H1 (cell line): ENCODE measurements around the gene LRRC49. TPM values are rescaled to one million over a fixed set of nuclear protein-coding genes. Genes with fewer than 3 reads are reported as not detected.
A peak's percentile ranks its signal among the peaks of the same experiment; 100 is the strongest.

Source experiments
- CTCF ChIA-PET: fragments of 300-600 bp; sonication (Branson Sonifier 250); formaldehyde crosslinking; loops from one replicate; lab custom pipeline; 2021; ENCODE audit not compliant: partially characterized antibody; lab: Charles Lee
- POLR2A ChIA-PET: fragments of 300-600 bp; sonication (Branson Sonifier 250); formaldehyde crosslinking; loops from one replicate; lab custom pipeline; 2021; ENCODE audit warnings: inconsistent platforms; ENCODE audit not compliant: partially characterized antibody; lab: Charles Lee
- DNase-seq, 2 experiments: peaks; one replicate each; pipeline versions ENCODE4 v3.0.0 to v3.0.0-alpha.2; 2010 to 2022; ENCODE audit warnings: low spot score in 2 of 2, low read depth in 1 of 2, mixed read lengths in 1 of 2
- FAIRE-seq: peaks from 2 replicates; lab custom pipeline; 2011; peaks lifted over from hg19 to GRCh38; lab: Jason Lieb, UNC
- H2AFZ ChIP-seq: 2 replicates; pipeline ENCODE4 v1.8.1; 2012; ENCODE audit warnings: low read length, inconsistent platforms
- H2AK5ac ChIP-seq: 2 replicates; pipeline ENCODE4 v1.6.1; 2013; ENCODE audit warnings: low read depth, low read length
- H2BK120ac ChIP-seq: replicated peaks from 2 replicates; pipeline ENCODE3; 2013; ENCODE audit warnings: low read depth, low read length, inconsistent platforms
- H2BK12ac ChIP-seq: 2 replicates; pipeline ENCODE4 v1.6.1; 2013; ENCODE audit warnings: low read depth, low read length
- H2BK15ac ChIP-seq: 2 replicates; pipeline ENCODE4 v1.6.1; 2013; ENCODE audit warnings: low read length
- H2BK20ac ChIP-seq: 2 replicates; pipeline ENCODE4 v1.6.1; 2013; ENCODE audit warnings: low read length
- H2BK5ac ChIP-seq: 2 replicates; pipeline ENCODE4 v1.6.1; 2013; ENCODE audit warnings: low read depth, low read length
- H3K14ac ChIP-seq: 2 replicates; pipeline ENCODE4 v1.6.1; 2013; ENCODE audit warnings: inconsistent platforms; ENCODE audit not compliant: insufficient read length
- H3K18ac ChIP-seq: 2 replicates; pipeline ENCODE4 v1.6.1; 2013; ENCODE audit warnings: low read length; ENCODE audit errors: extremely low read depth
- H3K23ac ChIP-seq: 2 replicates; pipeline ENCODE4 v1.6.1; 2013; ENCODE audit warnings: inconsistent platforms; ENCODE audit not compliant: insufficient read length
- H3K23me2 ChIP-seq: 2 replicates; pipeline ENCODE4 v1.6.1; 2013; ENCODE audit warnings: low read depth, low read length
- H3K27ac ChIP-seq: 2 replicates; pipeline ENCODE4 v1.6.1; 2011; ENCODE audit warnings: low read depth, low read length, inconsistent platforms
- H3K27me3 ChIP-seq, 4 experiments: replicated peaks in 1 of 4; 1 replicate in 1 of 4; 2 replicates in 3 of 4; pipeline versions ENCODE4 v1.6.1 to v1.8.1; 2011 to 2013; ENCODE audit warnings: low read length in 3 of 4, mild to moderate bottlenecking in 3 of 4, inconsistent platforms in 2 of 4, mixed read lengths in 2 of 4, moderate library complexity in 1 of 4; ENCODE audit not compliant: control insufficient read depth in 3 of 4, insufficient read depth in 3 of 4; ENCODE audit errors: extremely low read depth in 1 of 4
- H3K36me3 ChIP-seq, 4 experiments: 2 replicates each; pipeline versions ENCODE4 v1.6.1 to v1.8.1; 2011 to 2013; ENCODE audit warnings: mild to moderate bottlenecking in 4 of 4, low read length in 3 of 4, moderate library complexity in 2 of 4, control low read depth in 1 of 4, inconsistent platforms in 1 of 4; ENCODE audit not compliant: insufficient read depth in 4 of 4, control insufficient read depth in 2 of 4
- H3K4ac ChIP-seq: replicated peaks from 2 replicates; pipeline ENCODE3; 2013; ENCODE audit warnings: low read length, low read depth, mixed read lengths, inconsistent platforms; ENCODE audit not compliant: insufficient read length
- H3K4me1 ChIP-seq, 4 experiments: replicated peaks in 1 of 4; 1 replicate in 1 of 4; 2 replicates in 3 of 4; pipeline versions ENCODE4 v1.6.1 to v1.8.1; 2011 to 2013; ENCODE audit warnings: low read length in 3 of 4, inconsistent platforms in 2 of 4, mixed read lengths in 1 of 4; ENCODE audit not compliant: insufficient read depth in 4 of 4, control insufficient read depth in 3 of 4
- H3K4me2 ChIP-seq, 2 experiments: 2 replicates each; pipeline versions ENCODE4 v1.6.1 to v1.8.1; 2011 to 2013; ENCODE audit warnings: low read depth in 2 of 2, low read length in 2 of 2, control low read depth in 1 of 2, inconsistent platforms in 1 of 2, mild to moderate bottlenecking in 1 of 2; ENCODE audit not compliant: insufficient read depth in 1 of 2
- H3K4me3 ChIP-seq, 4 experiments: fragments of 200-600, 300-600 bp in 1 of 4; sonication (generic), shearing (Covaris generic), sonication (Bioruptor Twin) in 1 of 4; 2 replicates each; pipeline versions ENCODE4 v1.5.1 to v1.8.1; 2011 to 2016; ENCODE audit warnings: low read length in 4 of 4, low read depth in 3 of 4, control low read depth in 2 of 4, inconsistent platforms in 2 of 4, mild to moderate bottlenecking in 2 of 4, mixed read lengths in 1 of 4, moderate library complexity in 1 of 4; ENCODE audit not compliant: insufficient read depth in 2 of 4; ENCODE audit errors: extremely low read depth in 1 of 4
- H3K56ac ChIP-seq: replicated peaks from 2 replicates; pipeline ENCODE3; 2013; ENCODE audit warnings: low read depth, mild to moderate bottlenecking, mixed read lengths, low read length, inconsistent platforms; ENCODE audit not compliant: insufficient read length
- H3K79me1 ChIP-seq: 2 replicates; pipeline ENCODE4 v1.6.1; 2013; ENCODE audit warnings: low read depth, low read length, control low read depth
- H3K79me2 ChIP-seq, 2 experiments: 2 replicates each; pipeline versions ENCODE4 v1.6.1 to v1.8.1; 2012 to 2013; ENCODE audit warnings: low read length in 2 of 2, mild to moderate bottlenecking in 2 of 2, inconsistent platforms in 1 of 2; ENCODE audit not compliant: insufficient read depth in 2 of 2, control insufficient read depth in 1 of 2
- H3K9ac ChIP-seq, 4 experiments: replicated peaks in 1 of 4; 1 replicate in 1 of 4; 2 replicates in 3 of 4; pipeline versions ENCODE4 v1.6.1 to v1.8.1; 2011 to 2013; ENCODE audit warnings: low read depth in 3 of 4, low read length in 3 of 4, control low read depth in 2 of 4, mild to moderate bottlenecking in 2 of 4, moderate library complexity in 2 of 4, inconsistent platforms in 1 of 4; ENCODE audit errors: extremely low read depth in 1 of 4
- H3K9me3 ChIP-seq, 2 experiments: 2 replicates each; pipeline versions ENCODE4 v1.6.1 to v1.8.1; 2012 to 2013; ENCODE audit warnings: mild to moderate bottlenecking in 2 of 2, moderate library complexity in 2 of 2, control low read depth in 1 of 2, inconsistent platforms in 1 of 2, low read depth in 1 of 2, low read length in 1 of 2, mixed read lengths in 1 of 2; ENCODE audit not compliant: insufficient read depth in 2 of 2
- H4K20me1 ChIP-seq, 2 experiments: replicated peaks in 1 of 2; 2 replicates each; pipeline versions ENCODE3 to v1.8.1; 2011 to 2013; ENCODE audit warnings: inconsistent platforms in 2 of 2, low read length in 2 of 2, mild to moderate bottlenecking in 1 of 2; ENCODE audit not compliant: insufficient read depth in 2 of 2, control insufficient read depth in 1 of 2
- H4K5ac ChIP-seq: 2 replicates; pipeline ENCODE4 v1.6.1; 2013; ENCODE audit warnings: low read length, low read depth, mixed read lengths, inconsistent platforms; ENCODE audit not compliant: insufficient read length
- H4K8ac ChIP-seq: 2 replicates; pipeline ENCODE4 v1.8.0; 2013; ENCODE audit warnings: mild to moderate bottlenecking, moderate library complexity, low read length, inconsistent platforms; ENCODE audit not compliant: insufficient read depth; ENCODE audit errors: extremely low read depth
- H4K91ac ChIP-seq: replicated peaks from 2 replicates; pipeline ENCODE3; 2013; ENCODE audit warnings: low read length, mixed read lengths, inconsistent platforms; ENCODE audit not compliant: insufficient read length
- BACH1 ChIP-seq: IDR thresholded peaks from 2 replicates; pipeline ENCODE4 v1.6.1; 2012; ENCODE audit warnings: low read length, improper control_type of control experiment
- BRCA1 ChIP-seq: IDR thresholded peaks from 2 replicates; pipeline ENCODE4 v1.6.1; 2012; ENCODE audit warnings: low read depth, low read length, improper control_type of control experiment
- CBX5 ChIP-seq: fragments of 300-800, 300-1000 bp; sonication (generic); IDR thresholded peaks from 2 replicates; pipeline ENCODE4 v1.7.1; 2016; ENCODE audit warnings: antibody characterized with exemption, low read length, low read depth
- CREB1 ChIP-seq: IDR thresholded peaks from 2 replicates; pipeline ENCODE4 v1.6.1; 2012; ENCODE audit warnings: inconsistent platforms
- CTBP2 ChIP-seq: IDR thresholded peaks from 2 replicates; pipeline ENCODE4 v1.7.0; 2011; ENCODE audit warnings: borderline replicate concordance, mild to moderate bottlenecking, moderate library complexity, mixed read lengths, low read length; ENCODE audit not compliant: insufficient read depth, insufficient read length
- CTCF ChIP-seq, 3 experiments: IDR thresholded peaks; 1 replicate in 2 of 3; 2 replicates in 1 of 3; pipeline versions ENCODE4 v1.5.1 to v1.6.1; 2011; ENCODE audit warnings: low read length in 3 of 3, mild to moderate bottlenecking in 3 of 3, inconsistent platforms in 2 of 3, low read depth in 1 of 3, moderate library complexity in 1 of 3; ENCODE audit not compliant: insufficient read depth in 1 of 3; ENCODE audit errors: control extremely low read depth in 1 of 3
- JUND ChIP-seq: IDR thresholded peaks from 2 replicates; pipeline ENCODE4 v1.6.1; 2011; ENCODE audit warnings: mild to moderate bottlenecking, improper control_type of control experiment, low read length
- MAFK ChIP-seq: IDR thresholded peaks from 2 replicates; pipeline ENCODE4 v1.6.1; 2012; ENCODE audit warnings: low read depth, mild to moderate bottlenecking, improper control_type of control experiment, low read length
- NRF1 ChIP-seq: IDR thresholded peaks from 2 replicates; pipeline ENCODE4 v1.6.1; 2011; ENCODE audit warnings: mild to moderate bottlenecking, low read depth, low read length, improper control_type of control experiment
- POLR2AphosphoS5 ChIP-seq: IDR thresholded peaks from 2 replicates; pipeline ENCODE4 v1.6.1; 2011; ENCODE audit warnings: low read depth, low read length
- POU5F1 ChIP-seq: IDR thresholded peaks from 2 replicates; pipeline ENCODE4 v1.6.1; 2011; ENCODE audit warnings: low read depth, mild to moderate bottlenecking, low read length, moderate library complexity
- SP1 ChIP-seq: IDR thresholded peaks from 2 replicates; pipeline ENCODE4 v1.6.1; 2011; ENCODE audit warnings: low read depth, low read length
- YY1 ChIP-seq: IDR thresholded peaks from 2 replicates; pipeline ENCODE4 v1.6.1; 2011; ENCODE audit warnings: low read depth, mild to moderate bottlenecking, low read length
- WGBS, 2 experiments: shearing (Covaris generic) in 1 of 2; methylation state at CpG; one replicate each; pipeline versions ENCODE4 v1.1.6 to v1.1.7; 2013 to 2015; ENCODE audit warnings: low lambda C conversion rate in 2 of 2, mixed read lengths in 2 of 2, inconsistent platforms in 1 of 2, low coverage in 1 of 2, missing lambda C conversion rate in 1 of 2; ENCODE audit not compliant: insufficient replicate concordance in 2 of 2, insufficient coverage in 1 of 2, insufficient read length in 1 of 2; ENCODE audit errors: extremely low coverage in 1 of 2, missing lambda C conversion rate in 1 of 2; 5-methylcytosine and 5-hydroxymethylcytosine counted together
- polyA plus RNA-seq, 7 experiments: library from polyadenylated mRNA; depleted of rRNA in 3 of 7; stranded (reverse) in 5 of 7; unstranded in 2 of 7; fragments of >200 nt in 5 of 7; fragments of 200-250 nt in 2 of 7; gene quantifications; 1 replicate in 5 of 7; 2 replicates in 1 of 7; 4 replicates in 1 of 7; pipeline versions ENCODE4 v1.2.1 to v1.2.3, GENCODE V29; 2011 to 2013; ENCODE audit warnings: missing spikeins in 2 of 7, mixed read lengths in 2 of 7
- total RNA-seq: library from RNA; stranded (reverse); fragmentation: NEBNext Ultra II Directional; extraction: Animal tissue kit (Norgen Biotek cat#: 25700); gene quantifications from 2 replicates; pipeline ENCODE4 v1.2.1, GENCODE V29; 2021

LRRC49 gene
- total and polyA plus RNA-seq, 2 of the 8 experiments (the other 6 are each of a cell fraction or from before 2014, with no cell fraction given): 5.0 to 10.4 TPM

DNA sequence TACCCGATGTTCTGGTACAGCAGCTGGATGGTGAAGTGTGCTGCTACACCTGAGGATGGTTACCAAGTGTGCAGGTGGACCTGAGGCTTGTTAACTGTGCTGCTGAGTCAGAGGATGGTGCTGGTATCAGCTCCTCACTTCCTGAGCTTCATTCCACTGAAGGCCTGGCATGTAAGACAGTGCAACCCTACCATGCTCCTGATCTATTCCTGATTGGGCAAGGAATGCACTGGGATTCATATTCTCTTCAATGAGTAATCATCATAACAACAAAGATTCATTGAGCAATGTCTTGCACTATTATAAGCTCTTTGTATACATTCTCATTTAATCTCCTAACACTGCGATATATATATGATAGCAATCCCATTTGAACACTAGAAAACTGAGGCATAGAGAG is 159.7 kb downstream of the LRRC49 start:
- H3K4me2 ChIP-seq: no peak overlapping the region
- H4K20me1 ChIP-seq: no peaks in the 10 kb centered on the region
- H3K56ac ChIP-seq: no peak overlapping the region
- H3K23me2 ChIP-seq: no peaks in the 10 kb centered on the region
- H2AK5ac ChIP-seq: 0 out of 2 replicates have a peak overlapping the region, but pooled peaks have one; percentile 11
- no peak overlapping the region for H2BK5ac ChIP-seq
- no peak overlapping the region for H2BK12ac ChIP-seq
- H3K18ac ChIP-seq: no peak overlapping the region
- ChIA-PET CTCF (interaction anchor here (0.6 kb wide), 1 partner anchor 713 kb away, joined by 3 read pairs; no protein-coding TSS in a partner anchor), POLR2A (no interaction called here)
- TF ChIP-seq BACH1 (no peak), POU5F1 (no peak), CTCF (IDR thresholded peaks at IDR 0.05; ENCODE audit: control extremely low read depth in 1 of 3, insufficient read depth in 1 of 3, low read depth in 1 of 3, low read length in 3 of 3) (no peak), MAFK (no peak), JUND (no peak), YY1 (no peak), SP1 (no peak), NRF1 (no peak), CBX5 (no peak), CREB1 (no peak), CTBP2 (no peak), BRCA1 (no peak), POLR2AphosphoS5 (no peak)
- H3K27ac ChIP-seq: no peak overlapping the region
- H3K36me3 ChIP-seq: no peaks in the 10 kb centered on the region
- H3K4me3 ChIP-seq: no peak overlapping the region
- H2AFZ ChIP-seq: no peak overlapping the region
- H3K27me3 ChIP-seq: no peaks in the 10 kb centered on the region
- DNase-seq (no peak), FAIRE-seq (no peak)
- H3K79me2 ChIP-seq: no peaks in the 10 kb centered on the region
- no peak overlapping the region for H3K4ac ChIP-seq
- no peak overlapping the region for H4K8ac ChIP-seq
- no peak overlapping the region for H4K5ac ChIP-seq
- no peaks in the 10 kb centered on the region for H3K79me1 ChIP-seq
- H3K4me1 ChIP-seq: peaks cover 0 to 10% (median 1%) of the 10 kb centered on the region in 4 experiments; a peak in 4 of 7 replicates
- H3K9ac ChIP-seq: no peak overlapping the region
- H3K9me3 ChIP-seq: no peaks in the 10 kb centered on the region
- H3K23ac ChIP-seq: no peak overlapping the region
- WGBS, 2 experiments: 88% methylated on average over 2 of the region's 2 CpGs; no CpG with 5 or more reads in 1 of the 2 experiments
- no peak overlapping the region for H2BK15ac ChIP-seq
- no peak overlapping the region for H2BK120ac ChIP-seq
- H4K91ac ChIP-seq: no peak overlapping the region
- no peak overlapping the region for H3K14ac ChIP-seq
- H2BK20ac ChIP-seq: no peak overlapping the region
